ENCODE data around the gene DENND4C. TPM values are rescaled to one million over a fixed set of nuclear protein-coding genes. Genes with fewer than 3 reads are reported as not detected.
A peak's percentile ranks its signal among the peaks of the same experiment; 100 is the strongest.

DENND4C gene
- total RNA-seq, 2 donors from 2014 or later: 52.7 to 58.0 TPM

GRCh38 chr9:19284729-19285128, 54.2 kb downstream of the DENND4C start:
- peaks cover 27% of the 10 kb centered on the region for H3K4me1 ChIP-seq
- intact Hi-C loops (cut with DNase I): no loop called here
- TF ChIP-seq POLR2A (IDR thresholded peaks at IDR 0.05) (no peak), CTCF (IDR thresholded peaks at IDR 0.05) (no peak)
- H3K27ac ChIP-seq: no peak overlapping the region
- DNase-seq (no peak), ATAC-seq (no peak)
- H3K27me3 ChIP-seq: no peaks in the 10 kb centered on the region
- 64 to 73% methylated on average over 3 of the region's 3 CpGs for WGBS, 2 donors
- no peaks in the 10 kb centered on the region for H3K9me3 ChIP-seq
- H3K36me3 ChIP-seq (replicated peaks in 1 of 2; ENCODE audit: insufficient read depth in 1 of 2, low read depth in 2 of 2): no peaks in the 10 kb centered on the region
- H3K4me3 ChIP-seq: no peak overlapping the region

- intact Hi-C loops (cut with DNase I): no loop called here
- Histone ChIP-seq H3K27me3 (no peaks in the 10 kb centered on the region), H3K36me3 (replicated peaks in 1 of 2; ENCODE audit: insufficient read depth in 1 of 2, low read depth in 2 of 2) (peaks cover 0 to 5% of the 10 kb centered on the region in 2 donors), H3K4me1 (peaks cover 27% of the 10 kb centered on the region), H3K27ac (no peak overlapping the region), H3K4me3 (no peak overlapping the region), H3K9me3 (no peaks in the 10 kb centered on the region)
- ATAC-seq: no peak
- TF ChIP-seq POLR2A (IDR thresholded peaks at IDR 0.05) (no peak), CTCF (IDR thresholded peaks at IDR 0.05) (no peak)
- WGBS, 2 donors: 24 to 29% methylated on average over 5 of the region's 5 CpGs
- DNase-seq: peak in 2 of 4 donors; percentile 5 to 29
Observed at GRCh38 chr9:19286634-19287188, 56.2 kb downstream of the DENND4C start.

- H3K9me3 ChIP-seq: no peaks in the 10 kb centered on the region
- DNase-seq (no peak), ATAC-seq (no peak)
- no peak overlapping the region for H3K27ac ChIP-seq
- peaks cover 0 to 8% of the 10 kb centered on the region in 2 donors for H3K36me3 ChIP-seq (replicated peaks in 1 of 2; ENCODE audit: insufficient read depth in 1 of 2, low read depth in 2 of 2)
- no peak overlapping the region for H3K4me3 ChIP-seq
- no peak for TF ChIP-seq CTCF (IDR thresholded peaks at IDR 0.05)
- TF ChIP-seq POLR2A (IDR thresholded peaks at IDR 0.05): no peak
- intact Hi-C loops (cut with DNase I): no loop called here
- WGBS, 2 donors: 85 to 87% methylated on average over 2 of the region's 2 CpGs
- H3K27me3 ChIP-seq: no peaks in the 10 kb centered on the region
- H3K4me1 ChIP-seq: peaks cover 27% of the 10 kb centered on the region
Observed at GRCh38 chr9:19288081-19288480, 57.6 kb downstream of the DENND4C start.

- Histone ChIP-seq H3K27ac (no peak overlapping the region), H3K4me1 (peaks cover 16% of the 10 kb centered on the region), H3K9me3 (no peaks in the 10 kb centered on the region), H3K4me3 (no peak overlapping the region), H3K36me3 (replicated peaks in 1 of 2; ENCODE audit: insufficient read depth in 1 of 2, low read depth in 2 of 2) (peaks cover 0 to 8% of the 10 kb centered on the region in 2 donors), H3K27me3 (no peaks in the 10 kb centered on the region)
- TF ChIP-seq CTCF (IDR thresholded peaks at IDR 0.05) (no peak), POLR2A (IDR thresholded peaks at IDR 0.05) (no peak)
- DNase-seq (no peak), ATAC-seq (no peak)
- intact Hi-C loops (cut with DNase I): no loop called here
Observed at GRCh38 chr9:19290103-19290502, 59.6 kb downstream of the DENND4C start.

GRCh38 chr9:19294219-19294618, 63.7 kb downstream of the DENND4C start:
- Histone ChIP-seq H3K27ac (no peak overlapping the region), H3K27me3 (no peaks in the 10 kb centered on the region), H3K9me3 (no peaks in the 10 kb centered on the region), H3K4me1 (no peaks in the 10 kb centered on the region), H3K4me3 (no peak overlapping the region), H3K36me3 (replicated peaks in 1 of 2; ENCODE audit: insufficient read depth in 1 of 2, low read depth in 2 of 2) (peaks cover 0 to 11% of the 10 kb centered on the region in 2 donors)
- TF ChIP-seq CTCF (IDR thresholded peaks at IDR 0.05) (no peak), POLR2A (IDR thresholded peaks at IDR 0.05) (no peak)
- WGBS, 2 donors: 94 to 95% methylated on average over 4 of the region's 4 CpGs
- no peak for DNase-seq
- ATAC-seq: no peak
- intact Hi-C loops (cut with DNase I): no loop called here

Data from body of pancreas (tissue), 4 donors.